Aorta (tissue), 5 donors: ENCODE data around the gene PIK3C2G. TPM values are rescaled to one million over a fixed set of nuclear protein-coding genes. Genes with fewer than 3 reads are reported as not detected.

Experiments
- ATAC-seq: fragments of 200-7000 bp; cut with Tn5 transposase; one replicate; pipeline ENCODE4 v1.9.1; 2022; ENCODE audit warnings: moderate library complexity; ENCODE audit not compliant: low FRiP score
- DNase-seq, 2 donors: peaks; one replicate each; pipeline ENCODE4 v3.0.0-alpha.2; 2020
- H3K27ac ChIP-seq, 2 donors: one replicate each; pipeline ENCODE4 v1.5.1; 2013; ENCODE audit warnings: low read length in 2 of 2, mild to moderate bottlenecking in 2 of 2, moderate library complexity in 2 of 2, control low read depth in 1 of 2, inconsistent platforms in 1 of 2, low read depth in 1 of 2
- H3K27me3 ChIP-seq, 2 donors: one replicate each; pipeline ENCODE4 v1.6.1; 2013; ENCODE audit warnings: control low read depth in 1 of 2, low read length in 1 of 2, mild to moderate bottlenecking in 1 of 2, moderate library complexity in 1 of 2; ENCODE audit not compliant: insufficient read depth in 2 of 2, control insufficient read depth in 1 of 2
- H3K36me3 ChIP-seq, 2 donors: one replicate each; pipeline ENCODE4 v1.6.1; 2013; ENCODE audit warnings: control low read depth in 1 of 2, low read length in 1 of 2, mild to moderate bottlenecking in 1 of 2; ENCODE audit not compliant: insufficient read depth in 2 of 2, control insufficient read depth in 1 of 2
- H3K4me1 ChIP-seq, 2 donors: one replicate each; pipeline ENCODE4 v1.6.1; 2013; ENCODE audit warnings: low read length in 2 of 2, control low read depth in 1 of 2, mild to moderate bottlenecking in 1 of 2, moderate library complexity in 1 of 2; ENCODE audit not compliant: insufficient read depth in 2 of 2, control insufficient read depth in 1 of 2
- H3K4me3 ChIP-seq, 2 donors: one replicate each; pipeline ENCODE4 v1.5.1; 2013; ENCODE audit warnings: low read length in 2 of 2, control low read depth in 1 of 2, mild to moderate bottlenecking in 1 of 2
- H3K9me3 ChIP-seq: one replicate; pipeline ENCODE4 v1.6.1; 2013; ENCODE audit warnings: mild to moderate bottlenecking, low read length; ENCODE audit not compliant: control insufficient read depth
- WGBS, 2 donors: extraction: QIAGEN DNeasy Blood & Tissue Kit; methylation state at CpG; one replicate each; pipeline ENCODE4 v1.1.7; 2013; 5-methylcytosine and 5-hydroxymethylcytosine counted together
- intact Hi-C, 2 donors: fragments of 100-400 bp; cut with DNase I; formaldehyde crosslinking; loops; one replicate each; pipeline versions ENCODE4 v1.14.2 to v1.15.0; 2022
- polyA plus RNA-seq, 2 donors: library from polyadenylated mRNA; stranded (reverse); fragments of 200-250 nt; gene quantifications; one replicate each; pipeline ENCODE4 v1.2.3, GENCODE V29; 2013
- total RNA-seq, 2 donors: library from RNA; stranded (reverse); fragmentation: NEBNext Ultra II Directional; extraction: Animal tissue kit (Norgen Biotek cat#: 25700); gene quantifications; one replicate each; pipeline ENCODE4 v1.2.1, GENCODE V29; 2021
- donor health status: healthy with polysubstance abuse.
- donor health status: Bipolar disorder and iron deficiency.
- donor health status: DM: no; HTN: no; CAD: no.
- donor health status: DM: no; HTN: no; CAD: no.
- donor health status: DM: yes; HTN: yes; CAD: no.

PIK3C2G gene
- total and polyA plus RNA-seq, 4 donors = 0.15 to 0.63 TPM; not detected in 2

GRCh38 chr12:18546399-18546798 lies 285.1 kb downstream of the PIK3C2G start:
- DNase-seq (no peak), ATAC-seq (no peak)
- no peak overlapping the region for H3K4me3 ChIP-seq
- WGBS, 2 donors = 92 to 96% methylated on average over 1 of the region's 1 CpG
- intact Hi-C loops = no loop called here
- no peaks in the 10 kb centered on the region for H3K9me3 ChIP-seq
- no peaks in the 10 kb centered on the region for H3K36me3 ChIP-seq
- no peaks in the 10 kb centered on the region for H3K4me1 ChIP-seq
- no peaks in the 10 kb centered on the region for H3K27me3 ChIP-seq
- no peak overlapping the region for H3K27ac ChIP-seq

GRCh38 chr12:18549598-18549997 lies 288.3 kb downstream of the PIK3C2G start:
- Histone ChIP-seq H3K4me1 (no peaks in the 10 kb centered on the region), H3K9me3 (no peaks in the 10 kb centered on the region), H3K36me3 (no peaks in the 10 kb centered on the region), H3K27ac (no peak overlapping the region), H3K4me3 (no peak overlapping the region), H3K27me3 (no peaks in the 10 kb centered on the region)
- 77 to 78% methylated on average over 2 of the region's 2 CpGs for WGBS, 2 donors
- DNase-seq (no peak), ATAC-seq (no peak)
- intact Hi-C loops = no loop called here

GRCh38 chr12:18551106-18551505 lies 289.8 kb downstream of the PIK3C2G start:
- no peak for ATAC-seq
- WGBS, 2 donors = 79 to 87% methylated on average over 1 of the region's 1 CpG
- H3K27ac ChIP-seq = no peak overlapping the region
- H3K27me3 ChIP-seq = no peaks in the 10 kb centered on the region
- H3K36me3 ChIP-seq = no peaks in the 10 kb centered on the region
- no peaks in the 10 kb centered on the region for H3K9me3 ChIP-seq
- DNase-seq = no peak
- intact Hi-C loops = no loop called here
- no peak overlapping the region for H3K4me3 ChIP-seq
- no peaks in the 10 kb centered on the region for H3K4me1 ChIP-seq

GRCh38 chr12:18551701-18552100 lies 290.4 kb downstream of the PIK3C2G start:
- Histone ChIP-seq H3K36me3 (no peaks in the 10 kb centered on the region), H3K9me3 (no peaks in the 10 kb centered on the region), H3K4me1 (no peaks in the 10 kb centered on the region), H3K27me3 (no peaks in the 10 kb centered on the region), H3K4me3 (no peak overlapping the region), H3K27ac (no peak overlapping the region)
- ATAC-seq = no peak
- 88 to 91% methylated on average over 3 of the region's 3 CpGs for WGBS, 2 donors
- no peak for DNase-seq
- intact Hi-C loops = no loop called here

GRCh38 chr12:18552829-18553228 lies 291.5 kb downstream of the PIK3C2G start:
- Histone ChIP-seq H3K4me1 (no peaks in the 10 kb centered on the region), H3K27ac (no peak overlapping the region), H3K36me3 (no peaks in the 10 kb centered on the region), H3K9me3 (no peaks in the 10 kb centered on the region), H3K27me3 (no peaks in the 10 kb centered on the region), H3K4me3 (no peak overlapping the region)
- WGBS, 2 donors = 90 to 93% methylated on average over 5 of the region's 5 CpGs
- intact Hi-C loops = no loop called here
- ATAC-seq (no peak), DNase-seq (no peak)

GRCh38 chr12:18556161-18556560 lies 294.8 kb downstream of the PIK3C2G start:
- DNase-seq = no peak
- no peaks in the 10 kb centered on the region for H3K36me3 ChIP-seq
- no peaks in the 10 kb centered on the region for H3K4me1 ChIP-seq
- no peaks in the 10 kb centered on the region for H3K9me3 ChIP-seq
- ATAC-seq = no peak
- 83 to 86% methylated on average over 2 of the region's 2 CpGs for WGBS, 2 donors
- no peak overlapping the region for H3K27ac ChIP-seq
- no peak overlapping the region for H3K4me3 ChIP-seq
- H3K27me3 ChIP-seq = no peaks in the 10 kb centered on the region
- intact Hi-C loops = no loop called here

GRCh38 chr12:18559242-18559641 lies 297.9 kb downstream of the PIK3C2G start:
- WGBS, 2 donors = 84 to 92% methylated on average over 1 of the region's 1 CpG
- H3K4me3 ChIP-seq = no peak overlapping the region
- no peaks in the 10 kb centered on the region for H3K9me3 ChIP-seq
- ATAC-seq (no peak), DNase-seq (no peak)
- H3K36me3 ChIP-seq = no peaks in the 10 kb centered on the region
- H3K27ac ChIP-seq = no peak overlapping the region
- H3K27me3 ChIP-seq = no peaks in the 10 kb centered on the region
- no peaks in the 10 kb centered on the region for H3K4me1 ChIP-seq
- intact Hi-C loops = no loop called here

GRCh38 chr12:18562531-18562930 lies 301.2 kb downstream of the PIK3C2G start:
- Histone ChIP-seq H3K4me1 (no peaks in the 10 kb centered on the region), H3K27ac (no peak overlapping the region), H3K27me3 (no peaks in the 10 kb centered on the region), H3K36me3 (no peaks in the 10 kb centered on the region), H3K9me3 (no peaks in the 10 kb centered on the region), H3K4me3 (no peak overlapping the region)
- DNase-seq = no peak
- 71 to 81% methylated on average over 4 of the region's 4 CpGs for WGBS, 2 donors
- intact Hi-C loops = no loop called here
- no peak for ATAC-seq

GRCh38 chr12:18564306-18564705 lies 303.0 kb downstream of the PIK3C2G start:
- H3K27me3 ChIP-seq = no peaks in the 10 kb centered on the region
- intact Hi-C loops = no loop called here
- DNase-seq (no peak), ATAC-seq (no peak)
- no peaks in the 10 kb centered on the region for H3K9me3 ChIP-seq
- H3K4me3 ChIP-seq = no peak overlapping the region
- WGBS, 2 donors = 63 to 65% methylated on average over 1 of the region's 1 CpG
- H3K36me3 ChIP-seq = no peaks in the 10 kb centered on the region
- H3K27ac ChIP-seq = no peak overlapping the region
- H3K4me1 ChIP-seq = peaks cover 0 to 1% of the 10 kb centered on the region in 2 donors
